Smooth muscle cell (in vitro differentiated cells): ENCODE results near the gene DCXR. TPM values are rescaled to one million over a fixed set of nuclear protein-coding genes. Genes with fewer than 3 reads are reported as not detected.

ENCODE experiments used
- DNase-seq: peaks from one replicate; lab custom pipeline; 2025; ENCODE audit not compliant: unreplicated experiment; lab: John Stamatoyannopoulos, UW
- H2AFZ ChIP-seq: fragments of 200-600 bp; sonication (generic); 2 replicates; pipeline ENCODE4 v1.6.0; 2016; ENCODE audit warnings: antibody characterized with exemption, low read depth, mild to moderate bottlenecking
- H3F3A ChIP-seq: fragments of 200-600 bp; sonication (generic); 2 replicates; pipeline ENCODE4 v1.6.0; 2017; ENCODE audit warnings: antibody characterized with exemption, low read depth
- H3K27ac ChIP-seq: fragments of 200-600 bp; sonication (generic); 2 replicates; pipeline ENCODE4 v1.5.1; 2016; ENCODE audit warnings: low read depth, mild to moderate bottlenecking
- H3K27me3 ChIP-seq: fragments of 200-600 bp; sonication (generic); 2 replicates; pipeline ENCODE4 v1.6.1; 2016; ENCODE audit warnings: low read depth, mild to moderate bottlenecking
- H3K36me3 ChIP-seq: fragments of 200-600 bp; sonication (generic); 2 replicates; pipeline ENCODE4 v1.5.1; 2016; ENCODE audit warnings: low read depth
- H3K4me1 ChIP-seq: fragments of 200-600 bp; sonication (generic); 2 replicates; pipeline ENCODE4 v1.5.1; 2016; ENCODE audit warnings: low read depth
- H3K4me2 ChIP-seq: fragments of 200-600 bp; sonication (generic); 2 replicates; pipeline ENCODE4 v1.6.0; 2016; ENCODE audit warnings: mild to moderate bottlenecking
- H3K4me3 ChIP-seq: fragments of 200-600 bp; sonication (generic); 2 replicates; pipeline ENCODE4 v1.5.1; 2016; ENCODE audit warnings: mild to moderate bottlenecking
- H3K79me2 ChIP-seq: fragments of 200-600 bp; sonication (generic); 2 replicates; pipeline ENCODE4 v1.6.0; 2016; ENCODE audit warnings: low read depth, mild to moderate bottlenecking
- H3K9ac ChIP-seq: fragments of 200-600 bp; sonication (generic); 2 replicates; pipeline ENCODE4 v1.6.0; 2016; ENCODE audit warnings: low read depth
- H3K9me3 ChIP-seq: fragments of 200-600 bp; sonication (generic); replicated peaks from 2 replicates; pipeline ENCODE4 v1.5.1; 2016; ENCODE audit warnings: low read depth
- H4K20me1 ChIP-seq: fragments of 200-600 bp; sonication (generic); 2 replicates; pipeline ENCODE4 v1.6.0; 2016; ENCODE audit warnings: low read depth
- CTCF ChIP-seq: fragments of 200-600 bp; sonication (generic); IDR thresholded peaks from 2 replicates; pipeline ENCODE4 v1.5.1; 2017; ENCODE audit warnings: borderline replicate concordance, mild to moderate bottlenecking, antibody characterized with exemption; ENCODE audit not compliant: insufficient read depth, poor library complexity, severe bottlenecking
- WGBS: methylation state at CpG from one replicate; pipeline ENCODE4 v1.1.7; 2016; ENCODE audit warnings: low lambda C conversion rate; 5-methylcytosine and 5-hydroxymethylcytosine counted together
- polyA plus RNA-seq: library from polyadenylated mRNA; unstranded; fragments of >200 nt; fragmentation: Nextera tagmentation; extraction: Ambion mirVana; gene quantifications from 2 replicates; pipeline ENCODE4 v1.2.1, GENCODE V29; 2016
- total RNA-seq: library from RNA; depleted of rRNA; stranded (reverse); fragments of >200 nt; gene quantifications from 2 replicates; pipeline ENCODE4 v1.2.3, GENCODE V29; 2014

DCXR gene
- total and polyA plus RNA-seq, 2 experiments from 2014 or later: 34.9 to 89.4 TPM

DNA sequence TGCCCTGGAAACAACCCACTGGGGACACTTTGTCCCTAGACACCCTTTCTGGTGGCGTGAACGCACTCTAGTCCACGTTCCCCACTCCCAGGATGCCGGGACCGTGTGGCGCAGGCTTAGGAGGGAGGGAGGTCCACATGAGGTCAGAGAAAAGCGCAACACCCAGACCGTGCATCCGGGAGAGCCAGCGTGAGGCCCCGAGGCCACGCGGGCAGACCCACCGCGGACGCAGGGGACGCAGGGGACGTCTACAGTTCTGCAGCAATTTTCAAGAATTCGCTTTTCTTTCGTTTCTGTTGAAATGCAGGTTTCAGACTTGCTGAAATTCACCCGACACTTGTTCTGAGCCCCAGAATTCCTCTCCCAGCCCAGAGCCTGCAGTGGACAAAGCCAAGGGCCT, 9.4 kb upstream of the DCXR start:
- Histone ChIP-seq H3K79me2 (peaks cover 6% of the 10 kb centered on the region), H3K4me1 (peaks cover 7% of the 10 kb centered on the region)
- 96% methylated on average over 21 of the region's 21 CpGs for WGBS

DNA sequence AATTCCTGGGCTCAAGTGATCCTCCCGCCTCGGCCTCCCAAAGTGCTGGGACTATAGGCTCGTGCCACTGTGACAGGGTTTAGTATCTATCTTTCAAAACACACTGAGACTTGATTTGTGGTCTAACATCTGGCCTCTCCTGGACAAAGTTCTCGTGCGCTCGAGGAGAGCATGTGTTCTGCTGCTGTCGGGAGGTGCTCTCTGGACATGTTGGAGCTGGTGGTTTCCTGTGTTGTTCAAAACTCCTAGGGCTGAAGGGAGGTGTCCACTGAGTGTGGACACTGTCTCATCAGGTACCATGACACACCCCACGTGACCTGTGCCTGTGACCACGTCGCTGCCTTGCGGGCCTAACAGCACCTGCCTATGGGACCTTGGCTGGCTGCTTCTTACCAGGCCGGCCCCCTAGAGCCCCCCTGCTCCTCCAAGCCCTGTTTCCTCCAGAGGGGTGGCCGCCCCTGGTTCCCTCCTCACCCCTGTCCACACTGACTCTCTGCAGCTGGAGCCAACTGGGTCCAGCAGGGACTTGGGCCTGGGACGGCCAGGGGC, 8.5 kb upstream of the DCXR start:
- no peak overlapping the region for H2AFZ ChIP-seq
- no peak overlapping the region for H3K4me3 ChIP-seq
- no peak for TF ChIP-seq CTCF
- DNase-seq: no peak
- H3K79me2 ChIP-seq: peaks cover 4% of the 10 kb centered on the region
- no peaks in the 10 kb centered on the region for H3K27me3 ChIP-seq
- H3K4me2 ChIP-seq: no peak overlapping the region
- peaks cover 6% of the 10 kb centered on the region for H3K4me1 ChIP-seq
- no peaks in the 10 kb centered on the region for H3K36me3 ChIP-seq
- 95% methylated on average over 14 of the region's 14 CpGs for WGBS
- no peak overlapping the region for H3K27ac ChIP-seq
- H3K9ac ChIP-seq: no peak overlapping the region
- no peaks in the 10 kb centered on the region for H4K20me1 ChIP-seq
- H3K9me3 ChIP-seq: no peaks in the 10 kb centered on the region
- no peaks in the 10 kb centered on the region for H3F3A ChIP-seq

More for the DNA sequence above, 9.4 kb upstream of the DCXR start:
- Histone ChIP-seq H3K36me3 (no peaks in the 10 kb centered on the region), H3K4me3 (no peak overlapping the region), H3K27ac (no peak overlapping the region), H4K20me1 (no peaks in the 10 kb centered on the region), H3K27me3 (no peaks in the 10 kb centered on the region), H3K9me3 (no peaks in the 10 kb centered on the region), H3F3A (no peaks in the 10 kb centered on the region), H2AFZ (no peak overlapping the region), H3K4me2 (no peak overlapping the region), H3K9ac (no peak overlapping the region)
- TF ChIP-seq CTCF: no peak
- DNase-seq: no peak

- no peaks in the 10 kb centered on the region for H3K4me1 ChIP-seq
- no peaks in the 10 kb centered on the region for H3K79me2 ChIP-seq
- DNase-seq: no peak
- no peak overlapping the region for H3K27ac ChIP-seq
- 76% methylated on average over 16 of the region's 16 CpGs for WGBS
- H3K4me3 ChIP-seq: no peak overlapping the region
- H4K20me1 ChIP-seq: no peaks in the 10 kb centered on the region
- no peaks in the 10 kb centered on the region for H3K27me3 ChIP-seq
- no peak for TF ChIP-seq CTCF
- H2AFZ ChIP-seq: no peak overlapping the region
- no peak overlapping the region for H3K9ac ChIP-seq
- no peaks in the 10 kb centered on the region for H3K9me3 ChIP-seq
- H3F3A ChIP-seq: no peaks in the 10 kb centered on the region
- H3K4me2 ChIP-seq: no peak overlapping the region
- H3K36me3 ChIP-seq: no peaks in the 10 kb centered on the region
These were observed 6.0 kb upstream of the DCXR start for GRCh38 chr17:82043507-82043906.

GRCh38 chr17:82042649-82043048, 5.2 kb upstream of the DCXR start:
- TF ChIP-seq CTCF: no peak
- Histone ChIP-seq H3K4me1 (no peaks in the 10 kb centered on the region), H3K9me3 (no peaks in the 10 kb centered on the region), H3F3A (no peaks in the 10 kb centered on the region), H3K36me3 (no peaks in the 10 kb centered on the region), H3K4me2 (no peak overlapping the region), H4K20me1 (no peaks in the 10 kb centered on the region), H3K9ac (no peak overlapping the region), H3K4me3 (no peak overlapping the region), H2AFZ (no peak overlapping the region), H3K27ac (no peak overlapping the region), H3K79me2 (no peaks in the 10 kb centered on the region), H3K27me3 (no peaks in the 10 kb centered on the region)
- no peak for DNase-seq
- 93% methylated on average over 9 of the region's 9 CpGs for WGBS
